Measurements from ENCODE around the gene UNC5A. TPM values are rescaled to one million over a fixed set of nuclear protein-coding genes. Genes with fewer than 3 reads are reported as not detected.

Gene UNC5A
- total and polyA plus RNA-seq, 4 donors, result 3.1 to 18.2 (median 10.2) TPM

DNA sequence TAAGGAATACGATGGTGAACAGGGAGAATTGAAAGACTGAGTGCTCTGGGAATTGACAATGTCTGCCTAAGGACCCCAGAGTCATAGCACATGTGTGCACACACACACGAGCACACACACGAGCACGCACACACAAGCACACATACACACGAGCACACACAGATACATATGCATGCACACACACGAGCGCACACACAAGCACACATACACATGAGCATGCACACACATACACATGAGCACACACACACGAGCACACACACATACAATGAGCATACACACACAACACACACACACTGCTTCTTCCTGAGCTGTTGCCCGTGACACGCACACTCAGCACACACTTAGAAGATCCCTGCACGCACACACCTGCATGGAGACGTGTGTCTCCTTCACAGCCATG is 10.9 kb upstream of the UNC5A start:
- DNase-seq (ENCODE audit: low read depth in 4 of 6, low spot score in 6 of 6), result no peak
- Histone ChIP-seq H3K27me3 (ENCODE audit: control insufficient read depth, insufficient read depth, low read length) (peaks cover 20% of the 10 kb centered on the region), H3K36me3 (ENCODE audit: control insufficient read depth, insufficient read depth, low read length) (no peaks in the 10 kb centered on the region), H3K27ac (ENCODE audit: low read depth, low read length) (no peak overlapping the region), H3K9me3 (ENCODE audit: control insufficient read depth, insufficient read depth, low read length) (no peaks in the 10 kb centered on the region), H3K4me3 (ENCODE audit: low read depth, low read length) (no peak overlapping the region), H3K4me1 (ENCODE audit: control insufficient read depth, insufficient read depth, low read length) (peaks cover 38% of the 10 kb centered on the region)
- WGBS (ENCODE audit: insufficient coverage), result 92% methylated on average over 11 of the region's 12 CpGs

DNA sequence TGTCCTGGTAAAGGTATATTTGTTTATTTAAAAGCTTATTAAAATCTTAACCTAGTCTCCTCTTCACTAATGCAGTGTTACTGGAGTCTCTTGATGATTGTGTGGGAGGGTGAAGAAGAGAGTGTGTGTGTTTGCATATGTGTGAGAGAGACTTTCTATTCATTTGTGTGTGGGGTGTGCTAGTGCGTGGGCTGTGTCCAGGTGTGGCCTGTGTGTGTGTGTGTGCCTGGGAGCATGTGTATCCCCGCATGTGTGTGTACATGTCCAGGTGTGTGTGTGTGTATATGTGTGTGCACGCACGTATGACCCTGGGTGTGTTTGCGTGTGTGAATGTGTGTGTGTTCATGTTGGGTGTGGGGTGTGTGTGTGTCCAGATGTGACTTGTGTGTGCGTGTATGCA is 10.3 kb upstream of the UNC5A start:
- no peaks in the 10 kb centered on the region for H3K9me3 ChIP-seq (ENCODE audit: control insufficient read depth, insufficient read depth, low read length)

DNA sequence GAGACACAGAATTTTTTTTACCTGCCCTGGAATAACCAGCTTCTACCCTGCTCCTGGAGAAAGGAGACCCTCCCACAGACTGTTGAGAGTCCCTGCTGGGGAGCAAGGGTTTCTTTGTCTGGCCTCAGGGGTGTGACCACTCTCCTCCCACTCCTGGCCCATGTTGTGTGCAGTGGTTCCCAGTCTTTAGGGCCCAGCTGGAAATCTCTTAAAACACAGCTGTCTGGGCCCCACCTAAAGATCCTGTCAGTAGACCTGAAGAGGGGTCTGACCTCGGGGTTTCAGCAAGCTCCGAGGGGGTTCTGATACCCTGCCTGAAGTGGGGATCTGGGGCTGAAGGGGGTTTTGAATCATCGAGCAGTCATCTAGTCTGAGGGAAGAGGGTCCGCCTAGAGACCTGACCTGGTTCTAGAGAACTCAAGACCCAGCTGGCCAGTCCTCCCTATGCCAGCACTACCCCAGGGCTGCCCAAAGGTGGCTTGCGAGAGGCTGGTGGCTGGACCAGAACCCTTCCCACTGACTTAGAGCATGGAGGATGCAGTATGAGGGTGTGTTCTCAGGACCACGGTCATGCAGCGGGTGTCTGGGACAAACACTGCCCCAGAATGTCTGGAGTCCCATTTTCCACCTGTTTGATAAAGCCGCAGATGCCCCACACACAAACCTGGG is 8.1 kb upstream of the UNC5A start:
- H3K4me1 ChIP-seq (ENCODE audit: control insufficient read depth, insufficient read depth, low read length), result peaks cover 35% of the 10 kb centered on the region
- WGBS (ENCODE audit: insufficient coverage), result 87% methylated on average over 8 of the region's 8 CpGs
- no peak for DNase-seq (ENCODE audit: low read depth in 4 of 6, low spot score in 6 of 6)
- H3K27me3 ChIP-seq (ENCODE audit: control insufficient read depth, insufficient read depth, low read length), result peaks cover 7% of the 10 kb centered on the region
- no peak overlapping the region for H3K4me3 ChIP-seq (ENCODE audit: low read depth, low read length)
- no peaks in the 10 kb centered on the region for H3K9me3 ChIP-seq (ENCODE audit: control insufficient read depth, insufficient read depth, low read length)
- H3K27ac ChIP-seq (ENCODE audit: low read depth, low read length), result no peak overlapping the region
- H3K36me3 ChIP-seq (ENCODE audit: control insufficient read depth, insufficient read depth, low read length), result no peaks in the 10 kb centered on the region

More for the DNA sequence above, 10.3 kb upstream of the UNC5A start:
- Histone ChIP-seq H3K4me1 (ENCODE audit: control insufficient read depth, insufficient read depth, low read length) (peaks cover 38% of the 10 kb centered on the region), H3K27me3 (ENCODE audit: control insufficient read depth, insufficient read depth, low read length) (peaks cover 20% of the 10 kb centered on the region), H3K27ac (ENCODE audit: low read depth, low read length) (no peak overlapping the region), H3K4me3 (ENCODE audit: low read depth, low read length) (no peak overlapping the region), H3K36me3 (ENCODE audit: control insufficient read depth, insufficient read depth, low read length) (no peaks in the 10 kb centered on the region)
- DNase-seq (ENCODE audit: low read depth in 4 of 6, low spot score in 6 of 6), result no peak
- WGBS (ENCODE audit: insufficient coverage), result 97% methylated on average over 6 of the region's 6 CpGs

DNA sequence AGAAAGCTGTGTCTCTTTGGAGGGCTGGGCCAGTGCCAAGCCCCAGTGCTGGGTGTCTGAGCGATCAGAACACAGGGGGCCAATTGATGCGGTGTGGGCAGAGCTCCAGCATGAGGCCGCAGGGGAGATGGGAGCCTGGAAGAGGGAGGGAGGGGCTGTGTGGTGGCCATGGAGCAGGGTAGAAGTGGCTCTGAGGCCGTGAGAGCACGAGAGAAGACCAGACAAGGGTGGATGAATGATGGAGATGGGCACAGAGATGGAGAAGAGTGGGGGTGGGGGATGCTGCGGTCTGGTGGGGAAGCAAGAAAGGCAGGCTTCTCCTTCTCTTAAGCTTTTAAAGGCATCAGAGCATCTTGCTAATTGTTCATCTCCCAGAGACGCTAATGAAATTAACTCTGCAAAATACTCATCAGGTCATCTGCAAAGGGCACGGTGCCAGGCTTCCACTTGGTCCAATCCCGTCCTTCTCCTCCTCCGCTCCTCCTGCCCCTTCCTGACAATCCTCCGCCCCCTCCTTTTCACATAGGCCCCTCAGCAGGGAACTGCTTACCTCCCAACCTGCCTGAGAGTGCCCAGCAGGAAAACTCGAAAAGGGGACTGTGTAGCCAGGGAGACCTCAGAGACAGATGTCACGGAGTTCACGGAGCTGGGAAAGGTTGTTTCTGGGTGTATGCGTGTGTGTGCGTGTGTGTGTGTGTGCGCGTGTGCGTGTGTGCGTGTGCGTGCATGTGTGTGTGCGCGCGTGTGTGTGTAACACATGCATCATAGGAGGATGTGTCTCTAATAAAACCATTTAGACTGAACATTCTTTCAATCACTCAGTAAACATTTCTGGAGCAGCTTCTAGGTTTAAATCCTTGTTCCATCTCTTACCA is 7.1 kb upstream of the UNC5A start:
- peaks cover 11% of the 10 kb centered on the region for H3K27me3 ChIP-seq (ENCODE audit: control insufficient read depth, insufficient read depth, low read length)
- no peaks in the 10 kb centered on the region for H3K36me3 ChIP-seq (ENCODE audit: control insufficient read depth, insufficient read depth, low read length)
- no peak overlapping the region for H3K27ac ChIP-seq (ENCODE audit: low read depth, low read length)
- 16% methylated on average over 8 of the region's 24 CpGs for WGBS (ENCODE audit: insufficient coverage)
- no peaks in the 10 kb centered on the region for H3K9me3 ChIP-seq (ENCODE audit: control insufficient read depth, insufficient read depth, low read length)
- no peak overlapping the region for H3K4me3 ChIP-seq (ENCODE audit: low read depth, low read length)
- peaks cover 24% of the 10 kb centered on the region for H3K4me1 ChIP-seq (ENCODE audit: control insufficient read depth, insufficient read depth, low read length)
- peak in 2 of 6 donors; percentile 84 to 88 for DNase-seq (ENCODE audit: low read depth in 4 of 6, low spot score in 6 of 6)

DNA sequence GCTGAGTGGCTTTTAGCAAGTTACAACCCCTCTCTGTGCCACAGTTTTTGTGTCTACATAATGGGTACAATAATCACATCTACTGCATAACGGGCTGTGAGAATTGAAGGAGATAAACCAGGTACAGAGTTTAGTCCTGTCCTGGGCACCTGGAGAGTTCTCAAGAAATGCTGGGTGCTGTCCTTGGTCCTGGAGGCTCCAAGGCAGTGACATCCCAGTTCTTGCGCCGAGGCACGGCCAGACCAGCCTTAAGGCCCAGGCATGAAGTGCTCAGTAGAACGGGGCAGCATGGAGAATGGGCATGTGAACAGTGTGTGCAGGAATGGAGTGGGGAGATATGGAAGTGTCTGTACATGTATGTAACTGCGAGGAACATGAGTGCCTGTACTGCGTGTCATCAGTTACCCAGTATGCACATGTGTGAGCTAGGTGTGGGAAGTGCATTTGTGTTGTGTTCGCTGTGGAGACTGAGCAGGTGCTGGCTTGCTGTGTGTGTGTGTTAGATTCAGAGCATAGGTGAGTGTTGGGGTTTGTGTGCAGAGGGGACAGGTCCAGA is 6.3 kb upstream of the UNC5A start:
- no peaks in the 10 kb centered on the region for H3K36me3 ChIP-seq (ENCODE audit: control insufficient read depth, insufficient read depth, low read length)
- H3K4me1 ChIP-seq (ENCODE audit: control insufficient read depth, insufficient read depth, low read length), result peaks cover 19% of the 10 kb centered on the region
- H3K9me3 ChIP-seq (ENCODE audit: control insufficient read depth, insufficient read depth, low read length), result no peaks in the 10 kb centered on the region
- DNase-seq (ENCODE audit: low read depth in 4 of 6, low spot score in 6 of 6), result no peak
- peaks cover 17% of the 10 kb centered on the region for H3K27me3 ChIP-seq (ENCODE audit: control insufficient read depth, insufficient read depth, low read length)
- 62% methylated on average over 7 of the region's 8 CpGs for WGBS (ENCODE audit: insufficient coverage)
- no peak overlapping the region for H3K4me3 ChIP-seq (ENCODE audit: low read depth, low read length)
- no peak overlapping the region for H3K27ac ChIP-seq (ENCODE audit: low read depth, low read length)

DNA sequence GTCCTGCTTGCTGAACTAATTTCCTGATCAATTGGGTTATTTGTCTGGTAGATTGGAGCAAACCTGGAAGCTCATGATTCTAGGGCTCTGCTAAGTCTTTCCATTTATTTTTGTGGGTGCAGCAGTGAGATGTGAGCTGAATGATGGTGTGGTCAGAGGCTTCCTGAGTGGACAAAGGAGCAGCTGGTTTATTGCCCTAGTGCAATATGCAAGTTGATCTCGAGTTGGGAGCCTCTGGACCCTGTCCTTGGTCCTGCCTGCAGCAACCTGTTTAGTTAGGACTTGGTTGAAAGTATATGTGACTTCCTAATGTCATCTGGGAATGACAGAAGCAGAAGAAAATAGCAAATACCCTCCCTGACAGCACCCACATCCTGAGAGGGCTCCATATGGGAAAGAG is 4.2 kb upstream of the UNC5A start:
- Histone ChIP-seq H3K36me3 (ENCODE audit: control insufficient read depth, insufficient read depth, low read length) (no peaks in the 10 kb centered on the region), H3K4me3 (ENCODE audit: low read depth, low read length) (no peak overlapping the region), H3K27me3 (ENCODE audit: control insufficient read depth, insufficient read depth, low read length) (peaks cover 30% of the 10 kb centered on the region), H3K4me1 (ENCODE audit: control insufficient read depth, insufficient read depth, low read length) (peaks cover 32% of the 10 kb centered on the region), H3K9me3 (ENCODE audit: control insufficient read depth, insufficient read depth, low read length) (no peaks in the 10 kb centered on the region), H3K27ac (ENCODE audit: low read depth, low read length) (no peak overlapping the region)
- no CpG with 5 or more reads among the region's 1 CpG for WGBS (ENCODE audit: insufficient coverage)
- no peak for DNase-seq (ENCODE audit: low read depth in 4 of 6, low spot score in 6 of 6)

DNA sequence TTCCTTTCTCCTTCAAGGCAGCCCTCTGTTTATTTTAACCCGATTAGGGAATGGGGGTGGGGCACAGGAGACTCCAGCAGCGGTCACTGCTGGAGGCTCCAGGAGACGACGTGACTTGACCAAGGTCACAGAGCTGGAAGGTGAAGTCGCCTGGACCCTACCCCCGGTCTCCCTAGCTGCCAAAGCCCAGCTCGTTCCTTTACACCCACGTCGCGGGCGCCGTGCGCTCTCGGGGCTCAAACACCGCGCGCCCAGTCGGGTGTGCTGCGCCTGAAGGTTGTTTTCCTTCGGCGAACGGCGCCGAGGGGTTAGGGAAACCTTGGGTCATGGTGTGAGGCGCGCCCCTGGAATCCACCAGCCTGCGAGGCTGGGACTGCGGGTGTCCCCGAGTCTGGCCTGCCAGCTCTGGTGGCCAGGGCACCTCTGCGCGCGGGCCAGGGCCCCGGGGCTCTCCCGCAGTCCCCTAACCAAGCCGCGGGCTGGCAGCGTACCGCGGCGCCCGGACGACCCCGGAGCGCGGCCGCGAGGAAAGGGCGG is 747 bp upstream of the UNC5A start:
- Histone ChIP-seq H3K9me3 (ENCODE audit: control insufficient read depth, insufficient read depth, low read length) (no peaks in the 10 kb centered on the region), H3K27me3 (ENCODE audit: control insufficient read depth, insufficient read depth, low read length) (peaks cover 51% of the 10 kb centered on the region), H3K36me3 (ENCODE audit: control insufficient read depth, insufficient read depth, low read length) (no peaks in the 10 kb centered on the region), H3K4me1 (ENCODE audit: control insufficient read depth, insufficient read depth, low read length) (peaks cover 40% of the 10 kb centered on the region), H3K4me3 (ENCODE audit: low read depth, low read length) (peak overlapping the region; percentile 29), H3K27ac (ENCODE audit: low read depth, low read length) (no peak overlapping the region)
- peak in 1 of 6 donors; percentile 59 for DNase-seq (ENCODE audit: low read depth in 4 of 6, low spot score in 6 of 6)
- under 1% methylated on average over 45 of the region's 48 CpGs for WGBS (ENCODE audit: insufficient coverage)

DNA sequence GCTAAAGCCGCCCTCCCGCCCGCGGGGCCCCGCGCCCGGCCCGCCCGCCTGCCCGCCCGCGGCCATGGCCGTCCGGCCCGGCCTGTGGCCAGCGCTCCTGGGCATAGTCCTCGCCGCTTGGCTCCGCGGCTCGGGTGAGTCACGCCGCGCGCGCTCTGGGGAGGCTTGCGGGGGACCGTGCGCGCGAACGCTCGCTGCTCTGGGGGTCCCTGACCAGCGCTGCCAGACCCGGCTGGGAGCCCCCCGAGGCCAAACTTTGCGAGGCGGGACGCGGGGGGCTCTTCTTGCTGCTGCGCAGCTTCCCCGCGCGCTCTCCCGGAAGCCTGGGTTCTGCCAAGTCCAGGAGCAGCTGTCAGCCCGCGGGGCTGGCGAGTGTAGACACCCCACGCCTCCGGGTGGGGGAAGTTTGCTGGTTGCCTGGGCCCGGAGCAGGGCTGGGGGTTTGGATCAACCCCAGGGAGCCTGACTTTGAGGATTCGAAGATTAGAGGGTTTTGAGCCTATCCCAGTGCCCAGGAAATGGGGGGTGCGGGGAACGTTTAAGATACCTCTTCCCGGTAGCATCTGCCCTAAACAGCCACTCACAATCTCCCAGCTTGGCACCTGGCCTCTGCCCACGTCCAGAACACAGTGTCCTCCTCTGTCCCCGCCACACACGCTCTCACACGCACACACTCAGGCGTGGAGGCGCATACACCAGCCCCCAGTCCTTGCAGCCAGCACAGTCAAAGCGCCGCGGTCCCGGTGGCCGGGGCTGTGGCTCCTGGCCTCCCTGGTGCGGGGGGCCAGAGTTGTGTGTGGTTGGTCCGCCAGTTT is 535 bp downstream of the UNC5A start:
- Histone ChIP-seq H3K4me3 (ENCODE audit: low read depth, low read length) (peak overlapping the region; percentile 30), H3K9me3 (ENCODE audit: control insufficient read depth, insufficient read depth, low read length) (no peaks in the 10 kb centered on the region), H3K27ac (ENCODE audit: low read depth, low read length) (no peak overlapping the region), H3K36me3 (ENCODE audit: control insufficient read depth, insufficient read depth, low read length) (no peaks in the 10 kb centered on the region), H3K27me3 (ENCODE audit: control insufficient read depth, insufficient read depth, low read length) (peaks cover 51% of the 10 kb centered on the region), H3K4me1 (ENCODE audit: control insufficient read depth, insufficient read depth, low read length) (peaks cover 43% of the 10 kb centered on the region)
- WGBS (ENCODE audit: insufficient coverage), result 2% methylated on average over 60 of the region's 68 CpGs
- peak in 2 of 6 donors; percentile 56 to 63 for DNase-seq (ENCODE audit: low read depth in 4 of 6, low spot score in 6 of 6)

All from spinal cord (tissue), 10 donors.